Mesodermal cell (in vitro differentiated cells): Measurements from ENCODE around the gene AVL9. TPM values are rescaled to one million over a fixed set of nuclear protein-coding genes. Genes with fewer than 3 reads are reported as not detected.
"Not testable (repeated sequence)": the region's sequence is repeated elsewhere in the genome, so short reads cannot be mapped to it uniquely, and the experiment has no call there.

Experiments used
- H3K27ac ChIP-seq: 2 replicates; pipeline ENCODE4 v1.7.0; 2013; ENCODE audit warnings: mild to moderate bottlenecking, low read depth, low read length, moderate library complexity; ENCODE audit not compliant: severe bottlenecking
- H3K36me3 ChIP-seq: 2 replicates; pipeline ENCODE4 v1.7.1; 2013; ENCODE audit warnings: mild to moderate bottlenecking, low read length, moderate library complexity; ENCODE audit not compliant: control insufficient read depth, insufficient read depth
- H3K4me1 ChIP-seq: one replicate; pipeline ENCODE4 v1.7.1; 2013; ENCODE audit warnings: mild to moderate bottlenecking, low read length; ENCODE audit not compliant: insufficient read depth, control insufficient read depth, poor library complexity, severe bottlenecking
- H3K4me3 ChIP-seq: 2 replicates; pipeline ENCODE4 v1.7.0; 2013; ENCODE audit warnings: low read length, control low read depth, mild to moderate bottlenecking; ENCODE audit not compliant: insufficient read depth, poor library complexity, severe bottlenecking; ENCODE audit errors: extremely low read depth
- H3K9me3 ChIP-seq: 2 replicates; pipeline ENCODE4 v1.7.1; 2013; ENCODE audit warnings: mild to moderate bottlenecking, low read length, moderate library complexity; ENCODE audit not compliant: control insufficient read depth
- WGBS, 2 experiments: methylation state at CpG; one replicate each; pipeline ENCODE4 v1.1.5; 2013; ENCODE audit warnings: missing lambda C conversion rate in 2 of 2; ENCODE audit not compliant: insufficient coverage in 2 of 2; 5-methylcytosine and 5-hydroxymethylcytosine counted together
- polyA plus RNA-seq, 2 experiments: library from polyadenylated mRNA; stranded (reverse); fragments of 50-300 nt; gene quantifications; one replicate each; pipeline ENCODE4 v1.2.3, GENCODE V29; 2013

The AVL9 gene
- 27.9 TPM for polyA plus RNA-seq (2013, experiment 1 of 2)
- polyA plus RNA-seq (2013, experiment 2 of 2), result 24.1 TPM

DNA sequence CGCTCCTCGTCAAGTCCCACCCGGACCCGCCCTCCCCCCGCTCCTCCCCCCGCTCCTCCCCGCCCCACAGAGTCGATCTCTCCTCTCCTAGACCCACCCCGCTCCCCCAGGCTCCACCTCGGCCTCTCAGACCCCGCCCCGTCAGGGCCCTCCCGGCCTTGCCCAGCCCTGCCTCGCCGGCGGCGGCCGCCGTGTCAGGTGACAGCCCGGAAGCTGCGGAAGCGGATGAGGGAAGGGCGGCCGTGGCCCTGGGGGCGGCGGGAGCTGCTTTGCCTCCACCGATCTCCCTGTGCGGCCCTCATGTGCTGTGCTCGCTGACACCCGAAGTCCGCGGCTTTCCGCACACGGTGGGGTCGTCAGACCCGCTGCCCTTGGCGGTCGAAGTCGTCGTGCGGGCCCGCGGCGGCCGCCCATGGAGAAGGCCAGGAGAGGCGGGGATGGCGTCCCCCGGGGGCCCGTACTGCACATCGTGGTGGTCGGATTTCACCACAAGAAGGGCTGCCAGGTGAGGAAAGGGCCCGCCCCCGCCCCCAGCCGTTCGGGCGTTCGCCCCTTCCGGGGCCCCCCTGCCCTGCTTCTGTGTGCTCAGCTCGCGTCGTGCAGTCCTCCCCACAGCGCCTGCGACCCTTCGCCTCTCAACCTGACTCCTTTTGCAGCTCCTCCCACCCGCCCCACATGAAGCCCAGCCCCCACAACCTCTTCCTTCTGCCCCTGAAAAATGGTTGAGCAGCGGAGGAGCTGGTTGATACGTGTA lies at the start of gene AVL9:
AVL9 (plus strand) TSS at position 192 of the 754 bp plus-strand sequence; CDS start at position 413, 221 bp downstream.
- 0% methylated on average over 31 to 51 of the region's 67 CpGs for WGBS, 2 experiments
- peaks cover 3% of the 10 kb centered on the region for H3K9me3 ChIP-seq
- peak within 1 kb of the TSS; percentile 90 for H3K4me3 ChIP-seq
- peak within 1 kb of the TSS; percentile 95 for H3K27ac ChIP-seq
- peaks cover 24% of the 10 kb centered on the region for H3K36me3 ChIP-seq
- H3K4me1 ChIP-seq, result peaks cover 1% of the 10 kb centered on the region

- no peak overlapping the region for H3K27ac ChIP-seq
- H3K9me3 ChIP-seq, result no peaks in the 10 kb centered on the region
- 72% methylated on average over 2 of the region's 2 CpGs; no CpG with 5 or more reads in 1 of the 2 experiments for WGBS, 2 experiments
- H3K4me3 ChIP-seq, result no peak overlapping the region
- no peaks in the 10 kb centered on the region for H3K36me3 ChIP-seq
- no peaks in the 10 kb centered on the region for H3K4me1 ChIP-seq
These were observed 48.1 kb upstream of the AVL9 start for GRCh38 chr7:32447218-32447617.

GRCh38 chr7:32453341-32454011 lies 41.8 kb upstream of the AVL9 start:
- no peaks in the 10 kb centered on the region for H3K9me3 ChIP-seq
- no peak overlapping the region for H3K4me3 ChIP-seq
- H3K36me3 ChIP-seq, result no peaks in the 10 kb centered on the region
- no peaks in the 10 kb centered on the region for H3K4me1 ChIP-seq
- no peak overlapping the region for H3K27ac ChIP-seq
- whole genome bisulfite sequencing, 2 experiments, result no CpG with 5 or more reads among the region's 8 CpGs

DNA sequence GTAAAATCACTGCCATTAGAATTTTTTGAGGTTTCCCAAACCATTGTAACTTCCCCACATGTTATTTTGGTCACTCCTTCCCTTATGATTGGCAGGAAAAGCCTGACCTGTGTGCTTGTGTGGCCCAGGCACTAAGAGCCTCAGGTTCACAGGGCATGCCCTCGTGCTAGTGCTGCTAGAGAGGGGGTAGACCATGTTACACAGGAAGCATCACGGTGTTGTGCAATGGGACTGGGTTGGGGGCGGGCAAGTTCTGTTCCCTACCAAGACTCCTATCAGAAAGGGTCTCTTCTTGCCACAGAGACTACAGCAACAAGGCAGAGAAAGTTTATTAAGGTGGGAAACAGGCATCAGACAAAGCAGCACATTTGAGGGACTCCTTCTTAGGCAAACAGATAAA lies 37.3 kb upstream of the AVL9 start:
- no peaks in the 10 kb centered on the region for H3K4me1 ChIP-seq
- no peaks in the 10 kb centered on the region for H3K36me3 ChIP-seq
- 86 to 88% methylated on average over 1 to 2 of the region's 3 CpGs for WGBS, 2 experiments
- H3K4me3 ChIP-seq, result no peak overlapping the region
- H3K27ac ChIP-seq, result no peak overlapping the region
- no peaks in the 10 kb centered on the region for H3K9me3 ChIP-seq

- Histone ChIP-seq H3K36me3 (no peaks in the 10 kb centered on the region), H3K4me1 (no peaks in the 10 kb centered on the region), H3K27ac (no peak overlapping the region), H3K9me3 (no peaks in the 10 kb centered on the region), H3K4me3 (no peak overlapping the region)
- 82 to 89% methylated on average over 2 of the region's 2 CpGs for WGBS, 2 experiments
These were observed 35.5 kb upstream of the AVL9 start for GRCh38 chr7:32459788-32460187.

DNA sequence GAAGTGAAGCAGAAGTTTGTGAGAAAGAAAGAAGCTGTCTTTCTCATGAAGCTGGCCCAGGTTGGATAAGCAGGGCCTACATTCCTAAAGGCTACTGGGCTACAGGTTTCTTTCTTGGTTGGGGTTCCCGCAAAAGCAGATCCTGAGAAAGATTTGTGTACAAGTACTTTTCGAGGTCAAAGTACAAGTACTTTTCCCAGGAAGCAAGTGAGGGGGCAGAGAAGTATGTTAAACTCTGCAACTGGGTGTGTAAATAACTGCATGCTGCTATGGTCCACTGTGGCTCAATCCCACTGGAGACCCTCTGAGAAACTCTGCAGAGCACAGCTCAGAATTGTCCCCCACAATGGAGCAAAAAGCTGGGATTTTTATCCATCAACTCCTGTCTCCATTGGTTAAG lies 33.8 kb upstream of the AVL9 start:
- no peaks in the 10 kb centered on the region for H3K9me3 ChIP-seq
- WGBS, 2 experiments, result 76% methylated on average over 2 of the region's 2 CpGs; no CpG with 5 or more reads in 1 of the 2 experiments
- no peaks in the 10 kb centered on the region for H3K4me1 ChIP-seq
- H3K27ac ChIP-seq, result no peak overlapping the region
- H3K4me3 ChIP-seq, result no peak overlapping the region
- H3K36me3 ChIP-seq, result no peaks in the 10 kb centered on the region

DNA sequence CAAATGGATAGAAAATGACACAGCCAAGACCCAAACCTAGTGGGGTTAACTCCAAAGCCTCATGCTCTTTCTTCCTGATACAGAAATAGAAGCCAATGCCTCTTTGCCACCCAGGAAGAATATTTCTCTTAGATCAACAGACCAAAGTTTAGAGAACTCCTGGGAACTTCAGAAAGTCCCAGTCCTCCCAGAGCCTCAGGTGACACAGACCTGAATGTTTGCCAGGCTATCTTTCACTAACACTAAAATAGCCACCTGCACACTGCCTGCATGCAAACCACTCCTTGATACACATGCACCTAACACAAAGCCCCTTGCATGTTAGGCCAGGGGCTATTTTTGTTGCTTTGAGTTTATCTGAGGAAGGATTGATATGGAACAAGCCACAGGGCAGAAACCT lies 32.8 kb upstream of the AVL9 start:
- no peak overlapping the region for H3K4me3 ChIP-seq
- H3K4me1 ChIP-seq, result no peaks in the 10 kb centered on the region
- no peaks in the 10 kb centered on the region for H3K9me3 ChIP-seq
- no peak overlapping the region for H3K27ac ChIP-seq
- H3K36me3 ChIP-seq, result no peaks in the 10 kb centered on the region

- no peak overlapping the region for H3K4me3 ChIP-seq
- no peaks in the 10 kb centered on the region for H3K4me1 ChIP-seq
- no peaks in the 10 kb centered on the region for H3K36me3 ChIP-seq
- H3K9me3 ChIP-seq, result no peaks in the 10 kb centered on the region
- 80 to 100% methylated on average over 1 of the region's 1 CpG for WGBS, 2 experiments
- no peak overlapping the region for H3K27ac ChIP-seq
These were observed 32.3 kb upstream of the AVL9 start for GRCh38 chr7:32462977-32463376.

DNA sequence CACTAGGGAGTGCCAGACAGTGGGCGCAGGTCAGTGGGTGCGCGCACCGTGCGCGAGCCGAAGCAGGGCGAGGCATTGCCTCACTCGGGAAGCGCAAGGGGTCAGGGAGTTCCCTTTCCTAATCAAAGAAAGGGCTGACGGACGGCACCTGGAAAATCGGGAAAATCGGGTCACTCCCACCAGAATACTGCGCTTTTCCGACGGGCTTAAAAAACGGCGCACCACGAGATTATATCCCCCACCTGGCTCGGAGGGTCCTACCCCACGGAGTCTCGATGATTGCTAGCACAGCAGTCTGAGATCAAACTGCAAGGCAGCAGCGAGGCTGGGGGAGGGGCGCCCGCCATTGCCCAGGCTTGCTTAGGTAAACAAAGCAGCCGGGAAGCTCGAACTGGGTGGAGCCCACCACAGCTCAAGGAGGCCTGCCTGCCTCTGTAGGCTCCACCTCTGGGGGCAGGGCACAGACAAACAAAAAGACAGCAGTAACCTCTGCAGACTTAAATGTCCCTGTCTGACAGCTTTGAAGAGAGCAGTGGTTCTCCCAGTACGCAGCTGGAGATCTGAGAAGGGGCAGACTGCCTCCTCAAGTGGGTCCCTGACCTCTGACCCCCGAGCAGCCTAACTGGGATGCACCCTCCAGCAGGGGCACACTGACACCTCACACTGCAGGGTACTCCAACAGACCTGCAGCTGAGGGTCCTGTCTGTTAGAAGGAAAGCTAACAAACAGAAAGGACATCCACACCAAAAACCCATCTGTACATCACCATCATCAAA lies 30.5 kb upstream of the AVL9 start:
- H3K36me3 ChIP-seq, H3K4me3 ChIP-seq, H3K4me1 ChIP-seq, H3K9me3 ChIP-seq, H3K27ac ChIP-seq: not testable (repeated sequence)
- 48% methylated on average over 5 of the region's 30 CpGs; no CpG with 5 or more reads in 1 of the 2 experiments for WGBS, 2 experiments

DNA sequence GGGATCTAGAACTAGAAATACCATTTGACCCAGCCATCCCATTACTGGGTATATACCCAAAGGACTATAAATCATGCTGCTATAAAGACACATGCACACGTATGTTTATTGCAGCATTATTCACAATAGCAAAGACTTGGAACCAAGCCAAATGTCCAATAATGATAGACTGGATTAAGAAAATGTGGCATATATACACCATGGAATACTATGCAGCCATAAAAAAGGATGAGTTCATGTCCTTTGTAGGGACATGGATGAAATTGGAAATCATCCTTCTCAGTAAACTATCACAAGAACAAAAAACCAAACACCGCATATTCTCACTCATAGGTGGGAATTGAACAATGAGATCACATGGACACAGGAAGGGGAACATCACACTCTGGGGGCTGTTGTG lies 25.3 kb upstream of the AVL9 start:
- not testable (repeated sequence) for H3K9me3 ChIP-seq, H3K4me1 ChIP-seq, H3K36me3 ChIP-seq, H3K4me3 ChIP-seq, H3K27ac ChIP-seq
- WGBS, 2 experiments, result no CpG with 5 or more reads among the region's 2 CpGs
